CD14-positive monocyte (primary cell): ENCODE results near the gene MYH9. TPM values are rescaled to one million over a fixed set of nuclear protein-coding genes. Genes with fewer than 3 reads are reported as not detected.

Experiments
- DNase-seq, 3 donors: peaks; one replicate each; pipeline ENCODE4 v3.0.0-alpha.2; 2011 to 2022
- H2AFZ ChIP-seq: 2 replicates; pipeline ENCODE4 v1.6.0; 2012; ENCODE audit warnings: mild to moderate bottlenecking, low read depth, low read length, inconsistent platforms; ENCODE audit not compliant: insufficient read depth, poor library complexity, severe bottlenecking
- H3K27ac ChIP-seq, 2 donors: 1 replicate in 1 of 2; 2 replicates in 1 of 2; pipeline ENCODE4 v1.5.1; 2012 to 2013; ENCODE audit warnings: low read length in 2 of 2, control low read depth in 1 of 2, inconsistent platforms in 1 of 2, low read depth in 1 of 2, mild to moderate bottlenecking in 1 of 2
- H3K27me3 ChIP-seq, 2 donors: one replicate each; pipeline versions ENCODE4 v1.6.0 to v1.6.1; 2011 to 2013; ENCODE audit warnings: low read length in 2 of 2; ENCODE audit not compliant: control insufficient read depth in 2 of 2, insufficient read depth in 2 of 2
- H3K36me3 ChIP-seq, 2 donors: replicated peaks in 1 of 2; 1 replicate in 1 of 2; 2 replicates in 1 of 2; pipeline versions ENCODE4 v1.5.1 to v1.6.1; 2012 to 2013; ENCODE audit warnings: low read length in 2 of 2, control low read depth in 1 of 2, inconsistent platforms in 1 of 2, mild to moderate bottlenecking in 1 of 2; ENCODE audit not compliant: insufficient read depth in 2 of 2, control insufficient read depth in 1 of 2
- H3K4me1 ChIP-seq, 2 donors: 1 replicate in 1 of 2; 2 replicates in 1 of 2; pipeline versions ENCODE4 v1.5.1 to v1.6.1; 2012 to 2013; ENCODE audit warnings: low read length in 2 of 2, control low read depth in 1 of 2, inconsistent platforms in 1 of 2, mild to moderate bottlenecking in 1 of 2, moderate library complexity in 1 of 2; ENCODE audit not compliant: insufficient read depth in 2 of 2, control insufficient read depth in 1 of 2
- H3K4me2 ChIP-seq: replicated peaks from 2 replicates; pipeline ENCODE3; 2012; ENCODE audit warnings: low read length, moderate library complexity, mild to moderate bottlenecking; ENCODE audit not compliant: poor library complexity, severe bottlenecking; ENCODE audit errors: extremely low read depth
- H3K4me3 ChIP-seq, 3 experiments: fragments of 200-600 bp in 1 of 3; sonication (generic) in 1 of 3; replicated peaks in 1 of 3; 1 replicate in 2 of 3; 2 replicates in 1 of 3; pipeline ENCODE4 v1.5.1; 2011 to 2013; ENCODE audit warnings: low read length in 3 of 3, mild to moderate bottlenecking in 3 of 3, control low read depth in 2 of 3, low read depth in 2 of 3, inconsistent platforms in 1 of 3, moderate library complexity in 1 of 3
- H3K79me2 ChIP-seq: 2 replicates; pipeline ENCODE4 v1.6.0; 2012; ENCODE audit warnings: mild to moderate bottlenecking, control low read depth, inconsistent platforms, low read length, moderate library complexity; ENCODE audit not compliant: insufficient read depth
- H3K9ac ChIP-seq: 2 replicates; pipeline ENCODE4 v1.6.0; 2017; ENCODE audit warnings: low read length, mild to moderate bottlenecking; ENCODE audit not compliant: insufficient read depth, poor library complexity, severe bottlenecking
- H3K9me3 ChIP-seq, 2 donors: replicated peaks in 1 of 2; 1 replicate in 1 of 2; 2 replicates in 1 of 2; pipeline versions ENCODE4 v1.5.1 to v1.6.1; 2012 to 2013; ENCODE audit warnings: low read length in 2 of 2, control low read depth in 1 of 2; ENCODE audit not compliant: control insufficient read depth in 1 of 2, insufficient read depth in 1 of 2
- H4K20me1 ChIP-seq: 2 replicates; pipeline ENCODE4 v1.6.0; 2012; ENCODE audit warnings: mild to moderate bottlenecking, low read length, control low read depth, moderate library complexity; ENCODE audit not compliant: insufficient read depth
- H3K27ac Mint-ChIP-seq, 7 donors: one replicate each; pipeline ENCODE4 v1.8.0; 2020; ENCODE audit warnings: mild to moderate bottlenecking in 7 of 7, mixed read lengths in 7 of 7, moderate library complexity in 6 of 7, inconsistent platforms in 2 of 7
- H3K27me3 Mint-ChIP-seq, 3 donors: one replicate each; pipeline ENCODE4 v1.8.0; 2021 to 2022; ENCODE audit warnings: low read depth in 3 of 3, mild to moderate bottlenecking in 3 of 3, mixed read lengths in 3 of 3, moderate library complexity in 3 of 3, inconsistent platforms in 1 of 3
- H3K36me3 Mint-ChIP-seq, 2 donors: one replicate each; pipeline ENCODE4 v1.8.0; 2020; ENCODE audit warnings: mixed read lengths in 2 of 2, inconsistent platforms in 1 of 2, mild to moderate bottlenecking in 1 of 2
- H3K4me1 Mint-ChIP-seq: one replicate; pipeline ENCODE4 v1.8.0; 2020; ENCODE audit warnings: mild to moderate bottlenecking, mixed read lengths
- H3K4me3 Mint-ChIP-seq, 2 donors: one replicate each; pipeline ENCODE4 v1.8.0; 2020; ENCODE audit warnings: mild to moderate bottlenecking in 2 of 2, mixed read lengths in 2 of 2, moderate library complexity in 1 of 2
- H3K9me3 Mint-ChIP-seq, 7 donors: one replicate each; pipeline ENCODE4 v1.8.0; 2020 to 2022; ENCODE audit warnings: mixed read lengths in 7 of 7, mild to moderate bottlenecking in 6 of 7, moderate library complexity in 6 of 7, inconsistent platforms in 2 of 7
- CTCF ChIP-seq: fragments of 200-600 bp; IDR thresholded peaks from one replicate; pipeline ENCODE4 v1.8.0; 2022; ENCODE audit warnings: antibody characterized with exemption, mild to moderate bottlenecking
- WGBS: methylation state at CpG from one replicate; pipeline ENCODE4 v1.1.5; 2013; ENCODE audit warnings: missing lambda C conversion rate; ENCODE audit not compliant: insufficient coverage; 5-methylcytosine and 5-hydroxymethylcytosine counted together
- intact Hi-C, 2 donors: fragments of 100-400 bp; cut with micrococcal nuclease; formaldehyde crosslinking; loops; one replicate each; pipeline versions ENCODE4 v1.15.0 to v1.15.1; 2023
- polyA plus RNA-seq, 3 donors: library from polyadenylated mRNA; depleted of rRNA in 1 of 3; unstranded in 2 of 3; stranded (reverse) in 1 of 3; fragments of 300-500 nt in 2 of 3; fragments of >200 nt in 1 of 3; fragmentation: Illumina TruSeq in 2 of 3; gene quantifications; 1 replicate in 2 of 3; 2 replicates in 1 of 3; pipeline ENCODE4 v1.2.3, GENCODE V29; 2012 to 2021

MYH9 gene
- polyA plus RNA-seq, 3 donors, result 35.6 to 163 (median 79.5) TPM

DNA sequence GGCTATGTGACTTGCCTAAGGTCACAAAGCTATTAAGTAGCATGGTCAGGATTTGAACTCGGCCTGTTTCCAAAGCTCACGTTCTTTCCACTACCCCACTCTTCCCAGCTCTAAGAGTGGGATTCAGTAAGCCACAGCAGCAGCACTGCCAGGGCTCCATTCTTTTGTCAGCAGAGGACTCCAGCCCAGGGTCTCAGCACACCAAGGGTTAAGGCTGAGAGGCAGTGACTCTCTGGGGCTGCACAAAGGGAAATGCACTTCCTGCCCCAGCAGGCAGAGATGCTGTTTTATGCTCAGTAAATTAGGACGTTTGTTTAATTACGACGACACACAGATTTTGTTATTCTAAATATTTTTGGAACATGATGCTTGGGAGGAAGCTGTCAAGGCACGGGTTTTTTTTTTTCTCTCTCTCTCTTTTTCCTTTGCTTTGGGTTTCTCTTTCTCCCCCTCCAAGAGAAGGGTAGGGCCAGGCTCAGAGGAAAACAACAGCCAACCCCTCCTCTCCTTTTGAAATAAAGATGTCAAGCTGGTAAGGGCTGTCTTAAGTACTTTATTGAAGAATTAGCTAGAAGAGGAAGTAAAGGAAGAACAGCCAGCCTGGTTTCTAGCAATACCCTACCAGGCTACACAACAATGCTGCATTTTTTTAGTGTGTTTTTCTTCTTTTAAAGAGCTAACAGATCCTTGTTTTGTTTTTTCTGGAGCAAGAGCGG, 2.8 kb downstream of the MYH9 start:
- intact Hi-C loops, result loop anchor here (5.0 to 10.0 kb wide), 5 partner anchors 53 to 142 kb away; partner anchors contain the start of gene EIF3D (in 1 of the 2)
- Histone ChIP-seq H3K4me1 (peaks cover 66 to 78% of the 10 kb centered on the region in 2 donors), H3K4me3 (peak overlapping the region; percentile 71 to 99 (median 87)), H3K27me3 (no peaks in the 10 kb centered on the region), H3K79me2 (peaks cover 95% of the 10 kb centered on the region), H4K20me1 (peaks cover 71% of the 10 kb centered on the region), H3K4me2 (peak overlapping the region; percentile 92), H2AFZ (no peak overlapping the region), H3K9ac (peak overlapping the region; percentile 97), H3K27ac (peak overlapping the region; percentile 90 to 98), H3K9me3 (no peaks in the 10 kb centered on the region), H3K36me3 (peaks cover 3 to 25% of the 10 kb centered on the region in 2 donors)
- peaks cover 0 to 2% (median 0%) of the 10 kb centered on the region in 3 donors for H3K27me3 Mint-ChIP-seq
- DNase-seq, result peak in 2 of 3 donors; percentile 52 to 59
- WGBS, result 40% methylated on average over 2 of the region's 7 CpGs
- peaks cover 0 to 3% (median 0%) of the 10 kb centered on the region in 7 donors for H3K9me3 Mint-ChIP-seq
- no peak for TF ChIP-seq CTCF
- peaks cover 64% of the 10 kb centered on the region for H3K4me1 Mint-ChIP-seq
- H3K27ac Mint-ChIP-seq, result peak overlapping the region; percentile 94 to 99 (median 96)
- peaks cover 23 to 42% of the 10 kb centered on the region in 2 donors for H3K36me3 Mint-ChIP-seq
- H3K4me3 Mint-ChIP-seq, result peak overlapping the region; percentile 92 to 95

- H3K36me3 ChIP-seq, result peaks cover 11 to 36% of the 10 kb centered on the region in 2 donors
- Mint-ChIP-seq H3K4me1 (peaks cover 72% of the 10 kb centered on the region), H3K36me3 (peaks cover 32 to 55% of the 10 kb centered on the region in 2 donors), H3K4me3 (peak overlapping the region in 1 of 2 donors; percentile 67), H3K9me3 (peaks cover 0 to 3% (median 0%) of the 10 kb centered on the region in 7 donors), H3K27ac (peak overlapping the region; percentile 57 to 88 (median 66)), H3K27me3 (peaks cover 0 to 2% (median 0%) of the 10 kb centered on the region in 3 donors)
- WGBS, result 20% methylated on average over 3 of the region's 4 CpGs
- no peak for DNase-seq
- no peak overlapping the region for H2AFZ ChIP-seq
- no peaks in the 10 kb centered on the region for H3K27me3 ChIP-seq
- no peak overlapping the region for H3K9ac ChIP-seq
- H3K79me2 ChIP-seq, result peaks cover 99% of the 10 kb centered on the region
- intact Hi-C loops, result loop anchor here in 1 of 2 donors (10.0 kb wide), 1 partner anchor 92 kb away; no protein-coding TSS in a partner anchor
- no peak for TF ChIP-seq CTCF
- peaks cover 89% of the 10 kb centered on the region for H4K20me1 ChIP-seq
- H3K4me2 ChIP-seq, result peak overlapping the region; percentile 48
- H3K27ac ChIP-seq, result peak overlapping the region in 1 of 2 donors; percentile 64
- H3K4me1 ChIP-seq, result peaks cover 63 to 74% of the 10 kb centered on the region in 2 donors
- peak overlapping the region in 1 of 3 experiments; percentile 38 for H3K4me3 ChIP-seq
- no peaks in the 10 kb centered on the region for H3K9me3 ChIP-seq
These were observed 4.6 kb downstream of the MYH9 start for GRCh38 chr22:36383110-36383581.
